GM18517 (cell line): ENCODE measurements around the gene CD164L2.

Experiments used
- ATAC-seq: cut with Tn5 transposase; IDR thresholded peaks from one replicate; pipeline ENCODE4 v1.9.1; 2021; ENCODE audit warnings: mild to moderate bottlenecking, moderate library complexity; ENCODE audit not compliant: unreplicated experiment

CD164L2 gene

DNA sequence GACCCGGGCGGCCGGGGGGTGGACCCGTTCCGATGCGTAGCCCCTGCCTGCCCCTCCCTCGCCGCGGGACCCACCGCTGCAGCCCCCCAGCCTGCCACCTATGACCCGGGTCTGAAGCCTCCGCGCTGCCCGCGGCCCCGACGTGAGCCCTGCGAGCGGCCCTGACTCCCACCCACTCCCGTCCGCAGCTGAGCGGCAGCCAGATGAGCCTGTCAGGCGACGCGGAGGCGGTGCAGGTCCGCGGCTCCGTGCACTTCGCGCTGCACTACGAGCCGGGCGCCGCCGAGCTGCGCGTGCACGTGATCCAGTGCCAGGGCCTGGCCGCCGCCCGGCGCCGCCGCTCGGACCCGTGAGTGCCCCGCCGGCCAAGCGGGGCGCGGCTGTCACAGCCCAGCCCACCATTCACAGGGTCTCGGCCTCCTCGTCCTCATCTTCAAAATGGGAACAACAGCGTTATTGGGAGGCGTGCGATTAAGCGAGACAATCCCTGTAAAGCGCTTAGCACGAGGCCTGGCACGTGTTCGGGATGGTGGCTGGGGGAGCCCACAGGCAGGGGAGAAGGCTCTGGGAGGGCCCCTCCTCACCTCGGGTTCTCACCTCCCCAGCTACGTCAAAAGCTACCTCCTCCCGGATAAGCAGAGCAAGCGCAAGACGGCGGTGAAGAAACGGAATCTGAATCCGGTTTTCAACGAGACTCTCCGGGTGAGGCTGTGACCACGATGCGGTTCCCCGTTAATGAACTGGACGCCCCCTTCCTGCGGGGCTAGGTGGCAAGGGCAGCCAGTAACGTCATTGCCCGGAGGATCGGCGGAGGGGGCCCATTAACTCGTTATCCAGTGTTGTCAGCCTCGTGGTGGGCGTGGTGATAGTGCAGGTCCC, 33.1 kb downstream of the CD164L2 start:
- ATAC-seq: no peak

DNA sequence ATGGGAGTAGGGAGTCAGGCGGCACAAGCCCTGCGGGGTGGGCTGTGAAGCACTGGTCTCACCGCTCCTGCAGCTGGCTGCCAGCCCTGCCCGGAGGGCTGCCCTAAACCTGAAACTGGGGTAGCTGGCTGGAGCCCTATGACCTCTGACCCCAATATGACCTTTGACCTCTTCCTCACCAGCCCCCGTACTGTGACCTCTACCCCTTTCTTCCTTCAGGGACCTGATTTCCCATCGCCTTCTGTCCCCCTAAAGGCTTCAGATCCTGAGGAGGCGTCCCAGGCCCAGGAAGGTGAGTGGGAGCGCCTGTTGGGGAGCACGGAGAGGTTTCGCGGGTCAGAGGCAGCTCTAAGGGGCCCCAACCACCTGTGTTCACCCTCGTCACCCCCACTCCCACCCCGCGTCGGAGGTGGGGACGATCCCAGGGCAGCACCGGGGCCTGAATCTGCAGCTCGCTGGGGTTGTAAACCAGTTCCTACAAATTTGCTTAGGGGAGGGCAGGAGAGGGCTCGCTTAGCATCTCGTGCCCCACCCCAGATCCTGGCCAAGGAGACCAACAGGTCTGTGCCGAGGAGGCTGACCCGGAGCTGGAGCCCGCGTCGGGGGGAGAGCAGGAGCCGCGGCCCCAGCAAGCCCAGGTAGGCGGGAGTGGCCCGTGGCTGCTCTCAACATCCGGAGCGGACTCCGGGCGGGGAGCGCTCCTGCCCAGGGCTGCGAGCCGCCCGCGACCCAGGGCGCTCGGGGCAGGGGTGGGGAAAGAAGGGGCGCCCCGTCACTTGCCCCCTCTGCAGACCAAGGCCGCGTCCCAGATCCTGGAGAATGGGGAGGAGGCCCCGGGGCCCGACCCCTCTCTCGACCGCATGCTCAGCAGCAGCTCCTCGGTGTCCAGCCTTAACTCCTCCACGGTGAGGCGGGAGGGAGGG, 34.0 kb downstream of the CD164L2 start:
- no peak for ATAC-seq

DNA sequence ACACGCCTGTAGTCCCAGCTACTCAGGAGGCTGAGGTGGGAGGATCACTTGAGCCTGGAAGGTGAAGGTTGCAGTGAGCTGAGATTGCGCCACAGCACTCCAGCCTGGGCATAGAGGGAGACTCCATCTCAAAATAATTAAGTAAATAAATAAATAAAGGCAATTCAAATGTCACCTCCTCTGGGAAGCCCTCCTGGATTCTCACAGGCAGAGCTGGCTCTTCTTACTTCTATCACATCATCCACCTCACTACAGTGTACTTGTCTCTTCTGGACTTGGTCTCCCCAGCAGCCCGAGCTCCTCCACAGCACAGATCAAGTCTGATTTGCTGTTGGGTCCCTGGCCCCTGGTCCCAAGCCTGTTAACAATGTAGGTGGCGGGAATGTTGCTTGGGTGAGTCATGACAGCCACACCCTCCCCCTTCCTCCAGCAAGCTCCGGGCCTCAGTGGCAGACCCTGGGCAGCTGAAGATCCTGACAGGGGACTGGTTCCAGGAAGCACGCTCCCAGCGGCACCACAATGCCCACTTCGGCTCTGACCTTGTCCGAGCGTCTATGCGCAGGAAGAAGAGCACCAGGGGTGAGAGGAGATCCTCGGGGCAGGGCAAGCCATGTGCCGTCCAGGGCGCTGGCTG, 36.0 kb downstream of the CD164L2 start:
- ATAC-seq: no peak

DNA sequence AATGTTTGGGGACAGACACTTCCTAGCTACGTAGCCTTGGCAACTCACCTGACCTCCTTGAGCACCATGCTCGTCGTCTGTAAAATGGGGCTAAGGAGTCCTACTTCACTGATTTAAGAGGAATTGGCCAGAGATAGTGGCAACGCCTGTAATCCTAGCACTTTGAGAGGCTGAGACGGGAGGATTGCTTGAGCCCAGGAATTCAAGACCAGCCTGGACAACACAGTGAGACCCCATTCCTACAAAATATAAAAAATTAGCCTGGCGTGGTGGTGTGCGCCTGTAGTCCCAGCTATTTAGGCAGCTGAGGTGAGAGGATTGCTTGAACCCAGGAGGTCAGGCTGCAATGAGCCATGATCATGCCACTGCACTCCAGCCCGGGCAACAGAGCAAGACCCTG, 36.8 kb downstream of the CD164L2 start:
- ATAC-seq: no peak

DNA sequence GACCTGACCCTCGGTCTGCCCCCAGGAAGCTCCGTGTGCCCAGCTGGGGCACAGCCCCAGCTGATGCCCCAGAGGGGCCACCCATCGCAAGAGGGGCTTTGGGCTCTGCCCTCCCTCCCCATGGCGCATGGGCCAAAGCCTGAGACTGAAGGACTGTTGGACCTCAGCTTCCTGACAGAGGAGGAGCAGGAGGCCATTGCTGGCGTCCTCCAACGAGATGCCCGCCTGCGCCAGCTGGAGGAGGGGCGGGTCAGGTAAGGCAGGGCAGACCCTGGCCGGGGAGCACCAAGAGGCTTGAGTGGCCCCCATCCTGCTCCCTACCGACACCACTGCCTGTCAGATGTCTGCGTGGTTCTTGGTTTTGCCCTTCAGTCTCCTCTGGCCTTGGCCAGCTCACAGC, 37.9 kb downstream of the CD164L2 start:
- no peak for ATAC-seq

DNA sequence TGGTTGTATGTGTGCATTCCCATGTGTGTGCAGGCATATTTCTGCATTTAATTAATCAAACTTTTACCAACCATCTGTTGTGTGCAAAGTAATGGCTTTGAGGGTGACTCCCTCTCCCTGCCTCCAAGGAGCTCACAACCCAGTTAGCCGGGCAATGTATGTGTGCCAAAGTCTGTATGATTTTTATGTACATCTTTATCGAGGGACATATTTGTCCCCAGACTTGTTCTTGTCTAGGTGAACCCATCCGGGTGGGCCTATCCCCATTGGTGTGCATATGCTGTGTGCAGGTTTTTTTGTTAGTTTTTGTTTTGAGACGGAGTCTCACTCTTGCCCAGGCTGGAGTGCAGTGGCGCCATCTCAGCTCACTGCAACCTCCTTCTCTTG, 39.5 kb downstream of the CD164L2 start:
- ATAC-seq: no peak

DNA sequence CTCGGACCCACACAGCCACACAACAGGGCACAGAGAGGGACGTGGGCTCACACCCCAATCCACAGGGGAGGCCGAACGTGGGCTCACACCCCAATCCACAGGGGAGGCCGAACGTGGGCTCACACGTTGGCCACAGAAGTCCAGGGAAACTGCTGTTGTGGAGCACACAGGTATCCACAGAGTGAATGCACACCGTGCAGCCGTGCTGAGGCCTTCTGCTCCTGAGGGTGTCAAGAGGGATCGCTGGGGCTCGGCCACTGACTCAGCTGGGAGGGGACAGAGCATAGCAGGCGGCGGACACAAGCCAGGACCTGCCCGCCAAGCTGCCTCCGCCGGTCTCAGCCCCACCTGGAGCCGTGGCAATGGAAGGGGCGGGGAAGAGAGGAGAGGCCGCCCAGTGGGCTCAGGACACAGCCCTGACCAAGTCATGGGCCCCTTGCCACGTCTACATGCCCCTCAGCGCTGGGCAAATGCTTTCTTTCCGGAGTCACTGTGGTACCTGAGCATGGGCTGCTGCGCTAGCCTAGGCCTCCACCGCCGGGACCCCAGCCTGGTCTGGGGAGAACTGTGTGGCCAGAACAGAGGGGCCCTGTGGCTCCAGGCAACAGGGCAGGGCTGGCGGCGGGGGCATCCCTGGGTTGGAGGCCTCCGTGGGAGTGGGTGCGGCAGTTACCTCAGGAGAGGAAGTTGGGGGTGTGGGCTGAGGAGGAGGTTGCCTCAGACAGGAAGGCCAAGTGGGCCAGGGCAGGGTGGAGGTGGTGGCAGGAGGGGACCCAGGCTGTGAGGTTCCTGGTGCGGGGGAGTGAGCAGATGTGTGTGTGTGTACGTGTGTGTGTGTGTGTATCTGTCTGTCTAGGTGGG, 40.1 kb downstream of the CD164L2 start:
- no peak for ATAC-seq

DNA sequence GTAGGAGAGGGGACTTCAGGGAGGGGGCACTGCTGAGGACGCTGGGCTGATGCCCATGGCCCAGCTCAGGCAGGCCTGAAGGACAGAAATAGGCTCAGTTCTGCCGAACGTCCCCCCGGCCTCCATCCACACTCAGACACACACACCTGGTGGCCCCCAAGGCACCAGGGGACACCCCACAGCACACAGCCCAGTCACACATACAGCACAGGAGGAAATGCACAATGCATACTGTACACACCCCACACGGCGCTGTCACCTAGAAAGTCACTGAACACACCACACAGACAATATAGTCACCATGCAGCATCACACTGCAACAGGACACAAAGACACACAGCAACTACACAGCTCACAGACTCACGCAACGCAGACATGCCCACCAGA, 40.7 kb downstream of the CD164L2 start:
- ATAC-seq: no peak

DNA sequence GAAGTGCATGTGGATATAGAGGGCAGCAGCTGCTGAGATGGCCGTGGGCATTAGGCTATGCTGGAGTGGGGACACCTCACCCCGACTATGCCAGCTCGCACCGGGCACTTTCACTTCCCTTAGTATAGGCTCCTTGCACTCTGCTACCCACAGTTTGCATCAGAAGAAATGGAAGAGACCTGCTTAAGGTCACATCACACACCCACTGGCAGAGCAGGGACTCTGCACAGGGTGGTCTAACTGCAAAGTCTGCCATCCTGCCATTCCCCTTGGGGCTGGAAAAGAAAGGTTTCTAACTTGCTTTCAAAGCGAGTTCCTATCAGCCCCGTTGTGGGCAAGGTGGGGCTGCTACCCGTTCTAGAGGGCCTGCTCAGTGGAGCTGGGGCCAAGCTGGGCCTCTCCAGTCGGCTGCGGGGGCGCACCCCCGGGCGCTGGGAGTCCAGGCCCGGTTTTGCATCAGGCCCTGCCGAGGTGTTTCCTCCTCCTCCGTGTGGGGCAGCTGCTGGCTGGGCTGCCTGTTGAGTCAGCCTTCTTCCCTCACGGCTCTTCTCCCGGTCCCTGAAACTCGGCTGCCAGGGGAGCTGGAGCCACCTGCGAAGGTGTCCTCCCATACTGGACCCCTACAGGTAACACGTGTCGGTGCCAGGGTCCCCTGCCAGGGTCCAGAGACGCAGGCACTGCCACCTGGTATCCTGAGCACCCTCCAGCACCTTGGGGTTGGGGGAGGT, 41.4 kb downstream of the CD164L2 start, which contains the start of gene SYTL1:
TSS of gene SYTL1 (plus strand) at position 498 of the 728 bp plus-strand sequence. CDS start 3,313 bp downstream, outside the sequence.
- peak; percentile 40 for ATAC-seq

DNA sequence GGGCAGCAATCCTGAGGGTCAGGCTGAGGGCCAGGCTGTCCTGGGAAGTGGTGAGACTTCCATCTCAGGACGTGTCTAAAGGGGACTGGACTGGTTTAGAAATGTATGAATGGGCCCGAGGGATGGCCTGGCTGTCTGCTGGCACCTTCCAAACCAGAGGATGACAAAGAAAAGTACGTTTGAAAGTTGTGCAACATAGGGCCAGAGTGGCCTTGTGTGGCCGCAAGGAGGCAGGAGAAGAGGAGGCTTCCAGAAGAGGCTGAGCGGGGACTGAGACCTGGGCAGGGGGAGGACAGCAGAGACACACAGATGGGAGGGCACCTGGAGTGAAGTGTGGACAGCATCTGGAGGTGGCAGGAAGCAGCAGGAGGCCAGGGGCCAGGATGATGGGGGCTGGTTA, 43.9 kb downstream of the CD164L2 start:
- no peak for ATAC-seq

DNA sequence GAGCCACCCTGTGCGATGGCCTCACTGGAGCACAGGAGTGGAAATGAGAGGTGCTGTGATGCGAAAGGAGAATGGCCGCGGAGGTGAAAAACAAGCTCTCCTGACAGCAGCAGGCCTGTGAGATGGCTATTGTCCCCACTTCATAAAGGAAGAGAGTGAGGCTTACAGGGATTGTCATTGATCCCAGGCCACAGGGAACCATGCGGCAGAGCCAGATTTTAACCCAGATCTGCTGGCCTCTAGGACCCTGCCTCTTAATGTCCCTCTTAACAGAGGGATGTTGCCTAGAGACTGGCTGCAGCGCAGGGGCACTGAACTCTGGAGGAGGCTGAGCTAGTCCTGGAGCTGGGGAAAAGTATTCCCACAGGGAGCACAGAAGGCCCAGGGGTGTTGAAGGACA, 44.4 kb downstream of the CD164L2 start:
- no peak for ATAC-seq

DNA sequence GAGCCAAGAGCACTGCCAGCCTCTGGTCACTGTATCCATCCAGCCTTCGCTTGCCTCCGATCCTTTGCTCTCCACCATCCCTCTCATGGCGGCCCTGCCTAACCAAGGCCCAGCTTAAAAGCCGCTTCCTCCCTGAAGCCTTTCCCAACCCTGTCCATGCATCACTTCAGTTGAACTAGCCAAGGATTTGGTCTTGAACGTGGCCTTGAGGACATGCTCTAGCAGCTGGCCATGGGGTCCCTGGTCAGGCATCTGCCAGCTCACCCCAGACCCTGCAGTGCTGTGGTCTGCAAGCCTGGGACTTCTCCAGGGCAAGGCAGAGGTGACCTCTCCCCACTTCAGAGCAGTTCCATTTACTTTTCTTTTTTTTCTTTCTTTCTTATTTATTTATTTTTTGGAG, 46.4 kb downstream of the CD164L2 start:
- ATAC-seq: no peak

DNA sequence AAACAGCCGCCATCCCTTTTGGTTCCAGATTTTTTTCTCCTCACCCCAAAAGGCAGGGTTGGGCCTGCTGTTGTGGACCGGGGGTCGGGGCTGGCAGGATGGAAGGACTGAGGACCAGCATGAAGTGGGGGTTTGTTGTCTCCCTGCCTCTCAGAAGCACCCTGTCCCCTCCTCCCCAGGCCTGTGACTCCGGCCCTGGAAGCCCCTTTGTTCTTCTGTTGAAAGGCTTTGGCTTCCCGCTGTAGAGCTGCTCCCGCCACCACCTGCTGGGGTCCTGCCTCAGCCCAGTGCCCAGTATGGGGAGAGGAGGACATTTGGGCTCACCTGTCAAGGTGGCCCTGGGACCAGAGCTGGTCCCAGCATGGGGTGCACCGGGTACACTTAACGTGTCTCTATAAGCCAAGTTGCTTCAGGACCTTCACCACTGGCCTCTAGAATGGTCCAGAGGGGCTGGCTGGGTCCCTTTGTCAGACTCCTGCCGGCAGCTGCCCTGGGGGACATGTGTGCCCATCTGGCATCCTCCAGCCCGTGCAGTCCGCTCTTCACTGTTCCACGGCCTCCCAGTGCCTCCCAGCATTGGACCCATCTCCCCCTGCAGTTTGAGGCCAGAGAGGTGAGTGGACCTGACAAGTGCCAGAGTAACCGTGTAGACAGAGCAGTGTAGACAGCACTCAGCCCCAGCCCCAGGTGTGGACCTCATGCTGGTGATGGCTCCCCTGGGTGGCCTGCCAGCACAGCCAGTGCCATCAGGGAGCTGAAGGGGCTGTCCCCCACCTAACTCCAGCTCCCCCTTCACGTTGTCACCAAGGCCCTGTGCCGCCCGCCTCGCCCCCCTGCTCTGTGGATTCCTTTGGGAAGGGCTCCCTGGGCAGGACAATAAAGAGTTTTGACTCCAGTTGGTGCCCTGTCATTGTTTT, 47.4 kb downstream of the CD164L2 start:
- no peak for ATAC-seq

DNA sequence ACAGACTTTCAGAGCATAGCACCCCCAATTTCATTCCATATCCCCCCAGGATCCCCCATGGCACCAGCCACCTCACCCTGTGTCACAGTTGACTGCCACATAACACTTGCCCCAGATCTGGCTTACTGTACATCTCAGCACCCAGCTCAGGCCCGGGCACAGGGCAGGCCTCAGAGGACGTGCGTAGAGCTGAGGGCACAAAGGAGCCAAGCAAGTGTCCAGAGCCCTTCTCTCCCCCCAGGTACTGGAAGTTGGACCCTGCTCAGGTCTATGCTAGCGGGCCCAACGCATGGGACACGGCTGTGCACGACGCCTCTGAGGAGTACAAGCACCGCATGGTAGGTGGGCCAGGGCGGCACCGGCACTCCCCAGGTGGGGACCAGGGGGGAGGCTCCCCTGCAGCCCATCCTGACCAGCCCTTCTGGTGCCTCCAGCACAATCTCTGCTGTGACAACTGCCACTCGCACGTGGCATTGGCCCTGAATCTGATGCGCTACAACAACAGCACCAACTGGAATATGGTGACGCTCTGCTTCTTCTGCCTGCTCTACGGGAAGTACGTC, 49.3 kb downstream of the CD164L2 start:
- no peak for ATAC-seq

DNA sequence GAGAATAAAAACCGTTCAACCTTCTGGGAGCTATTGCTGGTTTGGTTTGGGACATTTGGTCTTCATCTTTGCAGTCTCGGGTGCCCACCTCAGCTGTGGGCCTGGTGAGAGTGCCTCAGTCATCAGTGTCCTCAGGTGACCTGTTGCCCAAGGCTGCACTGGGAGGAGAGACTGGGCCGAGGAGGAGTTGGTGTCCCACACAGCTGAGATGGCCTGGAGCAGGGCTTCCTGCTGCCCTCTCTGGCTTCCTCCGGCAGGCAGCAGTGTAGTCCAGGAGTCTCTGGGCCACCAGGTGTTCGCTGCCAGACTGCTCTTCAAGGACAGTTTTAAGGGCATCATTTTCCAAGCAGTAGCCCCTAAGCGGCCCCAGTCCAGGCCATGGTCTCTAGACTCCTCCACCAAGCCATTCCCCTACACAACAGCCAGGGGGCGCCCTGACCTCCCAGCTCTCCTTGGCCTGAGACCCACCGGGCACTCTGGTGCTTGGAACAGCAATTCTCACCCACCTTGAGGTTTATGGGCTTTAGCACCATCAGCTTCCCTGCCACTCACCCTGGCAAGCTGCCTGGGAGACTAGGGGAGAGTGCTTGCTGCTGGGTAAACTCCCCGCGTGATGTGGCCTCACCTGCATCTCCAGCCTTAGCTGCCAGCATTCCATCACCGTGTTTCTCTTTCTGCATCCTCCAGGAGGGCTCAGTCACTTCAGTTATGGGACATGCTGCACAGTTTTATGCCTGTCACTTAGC, 50.4 kb downstream of the CD164L2 start:
- no peak for ATAC-seq

DNA sequence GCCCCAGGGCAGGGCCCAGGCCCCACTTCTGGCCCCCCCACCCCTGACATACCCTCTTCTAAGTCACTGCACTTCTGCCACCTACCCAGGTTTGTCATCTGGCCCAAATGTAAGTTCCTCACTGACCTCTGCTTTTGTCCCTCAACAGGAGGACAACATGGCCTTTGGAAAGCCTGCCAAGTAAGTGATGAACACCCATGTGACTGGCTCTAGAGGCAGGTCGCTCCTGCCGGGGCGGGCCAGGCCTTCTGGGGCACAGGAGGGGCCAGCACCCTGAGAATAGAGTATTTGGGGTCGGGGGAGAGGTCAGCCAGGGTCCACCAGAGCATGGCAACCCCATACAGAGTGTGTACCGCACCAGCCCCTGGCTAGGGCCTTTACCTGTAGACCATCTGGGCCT, 51.2 kb downstream of the CD164L2 start:
- no peak for ATAC-seq

DNA sequence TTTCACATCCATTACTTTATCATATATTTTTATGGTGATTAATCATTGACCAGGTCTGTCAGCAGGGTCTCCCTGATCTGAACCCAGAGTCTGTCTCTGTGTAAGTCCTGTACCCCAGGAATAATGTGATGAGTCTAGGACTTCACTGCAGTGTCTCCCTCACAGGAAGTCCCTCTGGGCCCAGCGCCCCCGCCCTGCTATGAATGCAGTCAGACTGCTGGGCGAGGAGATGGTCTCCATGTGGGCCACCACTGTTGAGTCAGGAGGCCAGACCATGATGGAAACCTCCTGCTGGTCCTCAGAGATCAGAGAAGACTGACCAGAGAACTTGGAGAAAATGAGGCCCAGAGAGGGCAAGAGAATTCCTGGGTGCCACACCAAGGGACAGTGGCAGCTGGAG, 51.7 kb downstream of the CD164L2 start:
- ATAC-seq: no peak

DNA sequence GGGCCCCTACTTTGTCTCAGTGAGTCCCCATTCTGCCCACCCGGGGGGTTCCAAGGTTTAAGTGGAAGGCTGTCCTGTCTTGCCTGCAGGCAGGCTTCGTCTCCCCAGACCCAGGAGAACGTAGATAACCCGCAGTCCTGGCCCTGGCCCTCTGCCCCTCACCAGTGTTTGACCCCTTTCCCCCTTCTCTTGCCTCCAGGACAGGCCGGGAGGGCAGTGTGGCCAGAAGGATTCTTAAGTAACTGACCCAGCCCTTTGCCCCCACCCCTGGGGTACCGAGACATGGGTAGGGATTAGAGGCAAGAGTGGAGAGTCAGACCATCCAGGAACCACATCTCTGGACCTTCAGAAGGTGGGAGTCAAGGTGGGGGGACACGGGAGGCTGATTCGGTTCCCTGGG, 52.3 kb downstream of the CD164L2 start:
- no peak for ATAC-seq
